GM12878 (cell line): ENCODE data around the gene CUTC. TPM values are rescaled to one million over a fixed set of nuclear protein-coding genes. Genes with fewer than 3 reads are reported as not detected.
A peak's percentile ranks its signal among the peaks of the same experiment; 100 is the strongest.

ENCODE experiments used
- ATF3 ChIP-seq: IDR thresholded peaks from 2 replicates; pipeline ENCODE4 v1.6.1; 2011; ENCODE audit warnings: low read depth, mild to moderate bottlenecking, low read length, moderate library complexity, borderline replicate concordance; ENCODE audit errors: extremely low read depth
- BCL3 ChIP-seq: IDR thresholded peaks from 2 replicates; pipeline ENCODE4 v1.6.1; 2011; ENCODE audit warnings: borderline replicate concordance, low read depth, mild to moderate bottlenecking, moderate library complexity, low read length; ENCODE audit not compliant: insufficient read depth, poor library complexity, severe bottlenecking
- BRCA1 ChIP-seq: IDR thresholded peaks from 2 replicates; pipeline ENCODE4 v1.6.1; 2011; ENCODE audit warnings: low read depth, low read length, improper control_type of control experiment
- E4F1 ChIP-seq: fragments of 450-650 bp; IDR thresholded peaks from 2 replicates; pipeline ENCODE4 v1.6.1; 2018; ENCODE audit warnings: borderline replicate concordance, mild to moderate bottlenecking; ENCODE audit not compliant: partially characterized antibody
- HDAC6 ChIP-seq: fragments of 200-600 bp; sonication (generic); IDR thresholded peaks from one replicate; pipeline ENCODE4 v1.8.0; 2017; ENCODE audit warnings: antibody characterized with exemption; ENCODE audit not compliant: unreplicated experiment
- IRF5 ChIP-seq: fragments of 450-650 bp; IDR thresholded peaks from 2 replicates; pipeline ENCODE4 v1.6.1; 2017; ENCODE audit warnings: borderline replicate concordance
- MEF2A ChIP-seq: IDR thresholded peaks from 2 replicates; pipeline ENCODE4 v1.6.1; 2011; ENCODE audit warnings: low read depth, mild to moderate bottlenecking, low read length, moderate library complexity; ENCODE audit not compliant: insufficient read depth
- NFYA ChIP-seq: IDR thresholded peaks from 2 replicates; pipeline ENCODE4 v1.6.1; 2011; ENCODE audit warnings: low read depth, mild to moderate bottlenecking, low read length, improper control_type of control experiment, borderline replicate concordance
- PML ChIP-seq: IDR thresholded peaks from 2 replicates; pipeline ENCODE4 v1.6.1; 2012; ENCODE audit warnings: low read length, inconsistent platforms
- POU2F2 ChIP-seq: IDR thresholded peaks from 3 replicates; pipeline ENCODE4 v1.6.1; 2011; ENCODE audit warnings: low read depth, mild to moderate bottlenecking, low read length, borderline replicate concordance
- SMAD5 ChIP-seq: IDR thresholded peaks from 2 replicates; pipeline ENCODE4 v1.6.1; 2016; ENCODE audit warnings: antibody characterized with exemption, low read depth
- SREBF2 ChIP-seq: IDR thresholded peaks from 2 replicates; pipeline ENCODE4 v1.6.1; 2012; ENCODE audit warnings: mild to moderate bottlenecking, low read length
- STAT1 ChIP-seq: fragments of 450-650 bp; conservative IDR thresholded peaks from 2 replicates; pipeline ENCODE4 v1.6.1; 2014; ENCODE audit warnings: antibody characterized with exemption, mild to moderate bottlenecking
- ZBTB11 ChIP-seq: fragments of 450-650 bp; formaldehyde crosslinking; IDR thresholded peaks from 2 replicates; pipeline ENCODE4 v1.5.0; 2022; ENCODE audit warnings: mild to moderate bottlenecking, missing genetic modification characterization
- ZBTB4 ChIP-seq: fragments of 450-650 bp; formaldehyde crosslinking; IDR thresholded peaks from 2 replicates; pipeline ENCODE4 v1.4.0; 2022; ENCODE audit warnings: mild to moderate bottlenecking, moderate library complexity
- ZSCAN29 ChIP-seq: fragments of 450-650 bp; IDR thresholded peaks from 2 replicates; pipeline ENCODE4 v1.6.1; 2017; ENCODE audit warnings: mild to moderate bottlenecking, moderate library complexity
- polyA plus RNA-seq, 11 experiments: library from polyadenylated mRNA; depleted of rRNA in 4 of 11; unstranded in 6 of 11; stranded (reverse) in 5 of 11; fragments of >200 nt; fragmentation: Nextera tagmentation in 4 of 11; fragmentation: Illumina TruSeq in 1 of 11; extraction: Ambion mirVana in 4 of 11; extraction: Trizol in 1 of 11; gene quantifications; 1 replicate in 1 of 11; 2 replicates in 10 of 11; pipeline versions ENCODE4 v1.2.1 to v1.2.3, GENCODE V29; 2011 to 2016; ENCODE audit warnings: inconsistent platforms in 2 of 11, missing spikeins in 2 of 11, low read depth in 1 of 11
- total RNA-seq, 4 experiments: library from RNA; depleted of rRNA in 3 of 4; stranded (reverse); fragments of >200 nt in 3 of 4; fragmentation: Illumina TruSeq in 1 of 4; extraction: Trizol in 1 of 4; gene quantifications; 2 replicates each; pipeline versions ENCODE4 v1.2.1 to v1.2.3, GENCODE V29; 2013 to 2021

The CUTC gene
- total and polyA plus RNA-seq, 10 of the 15 experiments (the other 5 are each of a cell fraction or from before 2014, with no cell fraction given), result 23.8 to 71.7 (median 40.8) TPM

GRCh38 chr10:99732033-99732842, at the start of gene CUTC, which contains the start of gene COX15 (continued):
- TF ChIP-seq BCL3 (no peak), ATF3 (no peak), HDAC6 (no peak), ZBTB11 (no peak), MEF2A (no peak), POU2F2 (peak; percentile 26; the same call in 1 of the 3 replicates), ZBTB4 (no peak), PML (peak; percentile 90), SMAD5 (peak; percentile 84), BRCA1 (no peak), E4F1 (peak; percentile 21), NFYA (no peak), SREBF2 (no peak), IRF5 (no peak), STAT1 (no peak), ZSCAN29 (no peak)
